Rectal smooth muscle tissue (tissue), 1 donor: ENCODE measurements around the gene KIAA0930.
A peak's percentile ranks its signal among the peaks of the same experiment; 100 is the strongest.

Source experiments
- H3K27ac ChIP-seq: one replicate; pipeline ENCODE4 v1.7.0; 2013; ENCODE audit warnings: low read depth, low read length, inconsistent platforms
- H3K27me3 ChIP-seq: one replicate; pipeline ENCODE4 v1.7.0; 2013; ENCODE audit warnings: low read length; ENCODE audit not compliant: control insufficient read depth, insufficient read depth
- H3K36me3 ChIP-seq: one replicate; pipeline ENCODE4 v1.7.0; 2013; ENCODE audit warnings: low read length; ENCODE audit not compliant: control insufficient read depth, insufficient read depth
- H3K4me1 ChIP-seq: one replicate; pipeline ENCODE4 v1.7.0; 2013; ENCODE audit warnings: low read length; ENCODE audit not compliant: control insufficient read depth, insufficient read depth
- H3K4me3 ChIP-seq: one replicate; pipeline ENCODE4 v1.7.0; 2013; ENCODE audit warnings: low read length
- H3K9ac ChIP-seq: one replicate; pipeline ENCODE4 v1.7.0; 2013; ENCODE audit warnings: low read length

Gene KIAA0930

GRCh38 chr22:45181766-45182165, 58.9 kb downstream of the KIAA0930 start:
- Histone ChIP-seq H3K27me3 (no peaks in the 10 kb centered on the region), H3K27ac (no peak overlapping the region), H3K9ac (no peak overlapping the region), H3K4me1 (no peaks in the 10 kb centered on the region), H3K36me3 (peaks cover 24% of the 10 kb centered on the region), H3K4me3 (no peak overlapping the region)

- no peak overlapping the region for H3K9ac ChIP-seq
- H3K4me1 ChIP-seq, result no peaks in the 10 kb centered on the region
- no peaks in the 10 kb centered on the region for H3K27me3 ChIP-seq
- peaks cover 26% of the 10 kb centered on the region for H3K36me3 ChIP-seq
- H3K4me3 ChIP-seq, result no peak overlapping the region
- H3K27ac ChIP-seq, result no peak overlapping the region
These were observed 59.5 kb downstream of the KIAA0930 start for GRCh38 chr22:45181240-45181639.

- H3K9ac ChIP-seq, result no peak overlapping the region
- peaks cover 32% of the 10 kb centered on the region for H3K36me3 ChIP-seq
- H3K27me3 ChIP-seq, result no peaks in the 10 kb centered on the region
- H3K4me1 ChIP-seq, result no peaks in the 10 kb centered on the region
- no peak overlapping the region for H3K4me3 ChIP-seq
- no peak overlapping the region for H3K27ac ChIP-seq
These were observed 60.5 kb downstream of the KIAA0930 start for GRCh38 chr22:45180146-45180679.

GRCh38 chr22:45179276-45180049, 61.2 kb downstream of the KIAA0930 start:
- Histone ChIP-seq H3K4me1 (no peaks in the 10 kb centered on the region), H3K27me3 (no peaks in the 10 kb centered on the region), H3K36me3 (peaks cover 30% of the 10 kb centered on the region), H3K9ac (no peak overlapping the region), H3K4me3 (no peak overlapping the region), H3K27ac (no peak overlapping the region)

- H3K4me3 ChIP-seq, result no peak overlapping the region
- no peaks in the 10 kb centered on the region for H3K4me1 ChIP-seq
- H3K27me3 ChIP-seq, result no peaks in the 10 kb centered on the region
- H3K27ac ChIP-seq, result no peak overlapping the region
- no peak overlapping the region for H3K9ac ChIP-seq
- peaks cover 40% of the 10 kb centered on the region for H3K36me3 ChIP-seq
These were observed 67.7 kb downstream of the KIAA0930 start for GRCh38 chr22:45172881-45173585.

- H3K9ac ChIP-seq, result no peak overlapping the region
- no peak overlapping the region for H3K4me3 ChIP-seq
- no peaks in the 10 kb centered on the region for H3K4me1 ChIP-seq
- H3K27ac ChIP-seq, result no peak overlapping the region
- H3K27me3 ChIP-seq, result no peaks in the 10 kb centered on the region
- peaks cover 40% of the 10 kb centered on the region for H3K36me3 ChIP-seq
These were observed 68.9 kb downstream of the KIAA0930 start for GRCh38 chr22:45171830-45172229.

- H3K27ac ChIP-seq, result no peak overlapping the region
- H3K4me1 ChIP-seq, result no peaks in the 10 kb centered on the region
These were observed 70.9 kb downstream of the KIAA0930 start for GRCh38 chr22:45169591-45170466.

GRCh38 chr22:45166932-45167331, 73.8 kb downstream of the KIAA0930 start:
- H3K27me3 ChIP-seq, result no peaks in the 10 kb centered on the region
- H3K9ac ChIP-seq, result no peak overlapping the region
- H3K36me3 ChIP-seq, result peaks cover 23% of the 10 kb centered on the region
- no peak overlapping the region for H3K27ac ChIP-seq
- no peak overlapping the region for H3K4me3 ChIP-seq
- H3K4me1 ChIP-seq, result peaks cover 3% of the 10 kb centered on the region

More at GRCh38 chr22:45169591-45170466, 70.9 kb downstream of the KIAA0930 start:
- no peaks in the 10 kb centered on the region for H3K27me3 ChIP-seq
- peaks cover 32% of the 10 kb centered on the region for H3K36me3 ChIP-seq
- no peak overlapping the region for H3K9ac ChIP-seq
- H3K4me3 ChIP-seq, result no peak overlapping the region

GRCh38 chr22:45164270-45165088, 76.2 kb downstream of the KIAA0930 start:
- H3K27me3 ChIP-seq, result no peaks in the 10 kb centered on the region
- peaks cover 4% of the 10 kb centered on the region for H3K36me3 ChIP-seq
- peak overlapping the region; percentile 74 for H3K4me3 ChIP-seq
- peak overlapping the region; percentile 68 for H3K27ac ChIP-seq
- peak overlapping the region; percentile 49 for H3K9ac ChIP-seq
- H3K4me1 ChIP-seq, result peaks cover 3% of the 10 kb centered on the region

GRCh38 chr22:45163451-45164269, 77.0 kb downstream of the KIAA0930 start, which contains the start of gene NUP50:
NUP50 (plus strand) TSS chr22:45163925; CDS start chr22:45168178, 4,253 bp downstream.
- peak within 1 kb of the TSS; percentile 68 for H3K9ac ChIP-seq

GRCh38 chr22:45163099-45163450, 77.6 kb downstream of the KIAA0930 start:
- H3K4me1 ChIP-seq, result peaks cover 3% of the 10 kb centered on the region
- H3K27me3 ChIP-seq, result no peaks in the 10 kb centered on the region
- no peaks in the 10 kb centered on the region for H3K36me3 ChIP-seq
- peak overlapping the region; percentile 68 for H3K27ac ChIP-seq
- peak overlapping the region; percentile 68 for H3K9ac ChIP-seq
- peak overlapping the region; percentile 85 for H3K4me3 ChIP-seq

More at GRCh38 chr22:45163451-45164269, 77.0 kb downstream of the KIAA0930 start, which contains the start of gene NUP50:
- H3K27me3 ChIP-seq, result no peaks in the 10 kb centered on the region
- peak within 1 kb of the TSS; percentile 68 for H3K27ac ChIP-seq
- peak within 1 kb of the TSS; percentile 85 for H3K4me3 ChIP-seq
- H3K4me1 ChIP-seq, result peaks cover 3% of the 10 kb centered on the region
- H3K36me3 ChIP-seq, result peaks cover 4% of the 10 kb centered on the region
